H9 (cell line): ENCODE data around the gene MEIS3. TPM values are rescaled to one million over a fixed set of nuclear protein-coding genes. Genes with fewer than 3 reads are reported as not detected.

Source experiments
- DNase-seq: peaks from one replicate; pipeline ENCODE4 v3.0.0-alpha.2; 2017
- H2AFZ ChIP-seq: one replicate; pipeline ENCODE4 v1.6.1; 2013; ENCODE audit warnings: mild to moderate bottlenecking, low read length, control low read depth, moderate library complexity
- H2AK5ac ChIP-seq: 2 replicates; pipeline ENCODE4 v1.6.1; 2013; ENCODE audit warnings: low read length, control low read depth, mixed read lengths; ENCODE audit not compliant: insufficient read length
- H2BK120ac ChIP-seq: one replicate; pipeline ENCODE4 v1.6.1; 2013; ENCODE audit warnings: low read depth, mild to moderate bottlenecking, low read length, control low read depth, inconsistent platforms; ENCODE audit not compliant: poor library complexity, severe bottlenecking
- H2BK12ac ChIP-seq: 2 replicates; pipeline ENCODE4 v1.6.1; 2013; ENCODE audit warnings: low read length, control low read depth, mixed read lengths, low read depth; ENCODE audit not compliant: insufficient read length
- H2BK15ac ChIP-seq: 2 replicates; pipeline ENCODE4 v1.6.1; 2013; ENCODE audit warnings: low read depth, low read length, control low read depth
- H2BK20ac ChIP-seq: one replicate; pipeline ENCODE4 v1.6.1; 2013; ENCODE audit warnings: low read depth, mild to moderate bottlenecking, low read length, control low read depth, inconsistent platforms; ENCODE audit not compliant: poor library complexity, severe bottlenecking
- H2BK5ac ChIP-seq: 2 replicates; pipeline ENCODE4 v1.6.1; 2013; ENCODE audit warnings: low read length, control low read depth, mixed read lengths; ENCODE audit not compliant: insufficient read length
- H3K14ac ChIP-seq: 2 replicates; pipeline ENCODE4 v1.6.1; 2013; ENCODE audit warnings: low read length, control low read depth; ENCODE audit not compliant: insufficient read depth
- H3K18ac ChIP-seq: 2 replicates; pipeline ENCODE4 v1.6.1; 2013; ENCODE audit warnings: low read depth, mild to moderate bottlenecking, mixed read lengths, low read length, control low read depth; ENCODE audit not compliant: insufficient read length
- H3K23ac ChIP-seq: 2 replicates; pipeline ENCODE4 v1.6.1; 2013; ENCODE audit warnings: low read length, control low read depth, mixed read lengths, low read depth; ENCODE audit not compliant: insufficient read length
- H3K23me2 ChIP-seq: 2 replicates; pipeline ENCODE4 v1.6.1; 2013; ENCODE audit warnings: low read depth, mild to moderate bottlenecking, mixed read lengths, low read length, control low read depth; ENCODE audit not compliant: insufficient read length, poor library complexity, severe bottlenecking
- H3K27ac ChIP-seq: 2 replicates; pipeline ENCODE4 v1.5.1; 2013; ENCODE audit warnings: low read length, control low read depth, mixed read lengths, low read depth; ENCODE audit not compliant: insufficient read length
- H3K27me3 ChIP-seq: 2 replicates; pipeline ENCODE4 v1.6.1; 2013; ENCODE audit warnings: low read length, control low read depth, inconsistent platforms; ENCODE audit not compliant: insufficient read depth
- H3K4ac ChIP-seq: 2 replicates; pipeline ENCODE4 v1.6.1; 2013; ENCODE audit warnings: low read depth, mild to moderate bottlenecking, control low read depth, inconsistent platforms, low read length, moderate library complexity
- H3K4me1 ChIP-seq: 2 replicates; pipeline ENCODE4 v1.6.1; 2013; ENCODE audit warnings: low read length, control low read depth, inconsistent platforms; ENCODE audit not compliant: insufficient read depth
- H3K4me2 ChIP-seq: 2 replicates; pipeline ENCODE4 v1.6.1; 2013; ENCODE audit warnings: low read length, control low read depth, mixed read lengths; ENCODE audit not compliant: insufficient read length, insufficient read depth
- H3K56ac ChIP-seq: 2 replicates; pipeline ENCODE4 v1.6.1; 2013; ENCODE audit warnings: low read depth, mild to moderate bottlenecking, mixed read lengths, low read length, control low read depth; ENCODE audit not compliant: insufficient read length
- H3K79me1 ChIP-seq: 2 replicates; pipeline ENCODE4 v1.6.1; 2013; ENCODE audit warnings: low read depth, mild to moderate bottlenecking, moderate library complexity, low read length, control low read depth, inconsistent platforms; ENCODE audit not compliant: insufficient read depth, poor library complexity, severe bottlenecking
- H3K79me2 ChIP-seq: 2 replicates; pipeline ENCODE4 v1.6.1; 2013; ENCODE audit warnings: low read length, control low read depth, inconsistent platforms; ENCODE audit not compliant: insufficient read depth
- H3K9ac ChIP-seq: 2 replicates; pipeline ENCODE4 v1.6.1; 2013; ENCODE audit warnings: low read length, control low read depth, mixed read lengths; ENCODE audit not compliant: insufficient read length; ENCODE audit errors: extremely low read depth
- H3K9me3 ChIP-seq: one replicate; pipeline ENCODE4 v1.6.1; 2013; ENCODE audit warnings: low read depth, low read length, inconsistent platforms; ENCODE audit not compliant: control insufficient read depth
- H3T11ph ChIP-seq: one replicate; pipeline ENCODE4 v1.6.1; 2013; ENCODE audit warnings: mild to moderate bottlenecking, low read length, control low read depth, inconsistent platforms
- H4K20me1 ChIP-seq: one replicate; pipeline ENCODE4 v1.6.1; 2013; ENCODE audit not compliant: control insufficient read depth, insufficient read length, insufficient read depth
- H4K5ac ChIP-seq: 2 replicates; pipeline ENCODE4 v1.6.1; 2013; ENCODE audit warnings: low read depth, mild to moderate bottlenecking, mixed read lengths, low read length, control low read depth; ENCODE audit not compliant: insufficient read length
- H4K8ac ChIP-seq: replicated peaks from 2 replicates; pipeline ENCODE4 v1.6.1; 2013; ENCODE audit warnings: low read length, control low read depth, mixed read lengths, low read depth; ENCODE audit not compliant: insufficient read length
- H4K91ac ChIP-seq: 2 replicates; pipeline ENCODE4 v1.6.1; 2013; ENCODE audit warnings: low read depth, mild to moderate bottlenecking, moderate library complexity, mixed read lengths, low read length, control low read depth; ENCODE audit not compliant: insufficient read length
- H3K27ac Mint-ChIP-seq, 3 experiments: 2 replicates in 2 of 3; 3 replicates in 1 of 3; pipeline ENCODE4 v1.8.0; 2020 to 2021; ENCODE audit warnings: mixed read lengths in 3 of 3, mild to moderate bottlenecking in 1 of 3, moderate library complexity in 1 of 3
- H3K27me3 Mint-ChIP-seq: 2 replicates; pipeline ENCODE4 v1.8.0; 2021; ENCODE audit warnings: low read depth, mild to moderate bottlenecking, moderate library complexity, mixed read lengths
- H3K36me3 Mint-ChIP-seq, 3 experiments: 2 replicates in 2 of 3; 3 replicates in 1 of 3; pipeline ENCODE4 v1.8.0; 2020 to 2021; ENCODE audit warnings: low read depth in 3 of 3, mixed read lengths in 3 of 3; ENCODE audit not compliant: insufficient read depth in 1 of 3
- H3K4me1 Mint-ChIP-seq, 2 experiments: 2 replicates each; pipeline ENCODE4 v1.8.0; 2020; ENCODE audit warnings: mixed read lengths in 2 of 2
- H3K4me3 Mint-ChIP-seq, 2 experiments: 2 replicates in 1 of 2; 3 replicates in 1 of 2; pipeline ENCODE4 v1.8.0; 2020 to 2021; ENCODE audit warnings: mild to moderate bottlenecking in 2 of 2, mixed read lengths in 2 of 2, moderate library complexity in 1 of 2
- H3K9me3 Mint-ChIP-seq, 2 experiments: 2 replicates in 1 of 2; 3 replicates in 1 of 2; pipeline ENCODE4 v1.8.0; 2020; ENCODE audit warnings: mild to moderate bottlenecking in 2 of 2, mixed read lengths in 2 of 2, moderate library complexity in 1 of 2
- CTCF ChIP-seq: fragments of 200-600 bp; sonication (generic); conservative IDR thresholded peaks from 3 replicates; pipeline ENCODE4 v1.8.0; 2021; ENCODE audit warnings: antibody characterized with exemption, mild to moderate bottlenecking
- WGBS: extraction: QIAGEN DNeasy Blood & Tissue Kit; methylation state at CpG from one replicate; pipeline ENCODE4 v1.1.7; 2013; ENCODE audit warnings: missing lambda C conversion rate, low lambda C conversion rate, mixed read lengths; ENCODE audit not compliant: insufficient read length; ENCODE audit errors: extremely low coverage; 5-methylcytosine and 5-hydroxymethylcytosine counted together
- total RNA-seq: library from RNA; stranded (reverse); gene quantifications from 2 replicates; pipeline ENCODE4 v1.2.1, GENCODE V29; 2021

The MEIS3 gene
- total RNA-seq, 1 experiment from 2014 or later = 44.0 TPM

DNA sequence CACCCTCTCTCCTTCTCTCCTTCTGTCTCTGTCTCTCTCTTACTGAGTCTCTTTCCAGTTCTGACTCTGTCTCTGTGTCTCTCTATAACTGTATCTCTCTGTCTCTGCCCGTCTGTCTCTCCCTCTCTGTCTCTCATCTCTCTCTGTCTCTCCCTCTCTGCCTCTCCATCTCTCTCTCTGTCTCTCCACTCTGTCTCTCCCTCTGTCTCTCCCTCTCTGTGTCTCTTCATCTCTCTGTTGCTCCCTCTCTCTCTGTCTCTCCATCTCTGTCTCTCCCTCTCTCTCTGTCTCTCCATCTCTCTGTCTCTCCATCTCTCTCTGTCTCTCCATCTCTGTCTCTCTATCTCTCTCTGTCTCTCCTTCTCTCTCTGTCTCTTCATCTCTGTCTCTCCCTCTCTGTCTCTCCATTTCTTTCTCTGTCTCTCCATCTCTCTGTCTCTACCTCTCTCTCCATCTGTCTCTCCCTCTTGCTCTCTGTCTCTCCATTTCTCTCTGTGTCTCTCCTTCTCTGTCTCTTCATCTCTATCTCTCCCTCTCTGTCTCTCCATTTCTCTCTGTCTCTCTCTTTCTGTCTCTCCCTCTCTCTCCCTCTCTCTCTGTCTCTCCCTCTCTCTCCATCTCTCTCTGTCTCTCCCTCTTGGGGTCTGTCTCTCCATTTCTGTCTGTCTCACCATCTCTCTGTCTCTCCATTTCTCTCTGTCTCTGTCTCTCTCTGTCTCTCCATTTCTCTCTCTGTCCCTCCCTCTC lies 3.3 kb upstream of the MEIS3 start:
- H2BK12ac ChIP-seq = no peak overlapping the region
- H2AK5ac ChIP-seq = no peak overlapping the region
- Mint-ChIP-seq H3K27me3 (peaks cover 81% of the 10 kb centered on the region), H3K9me3 (no peaks in the 10 kb centered on the region), H3K4me3 (peak overlapping the region; percentile 22 to 84; a peak in 4 of 5 replicates), H3K36me3 (peaks cover 0 to 1% (median 0%) of the 10 kb centered on the region in 3 experiments; a peak in 1 of 7 replicates), H3K27ac (no peak overlapping the region), H3K4me1 (peaks cover 43 to 54% of the 10 kb centered on the region in 2 experiments)
- H3K4me2 ChIP-seq = peak overlapping the region; percentile 59
- no peak for TF ChIP-seq CTCF
- H2BK15ac ChIP-seq = no peak overlapping the region
- H3K27ac ChIP-seq = no peak overlapping the region
- H3K9me3 ChIP-seq = no peaks in the 10 kb centered on the region
- no peak overlapping the region for H3K18ac ChIP-seq
- H4K8ac ChIP-seq = no peak overlapping the region
- no CpG with 5 or more reads among the region's 1 CpG for WGBS
- no peak overlapping the region for H3T11ph ChIP-seq
- H3K4me1 ChIP-seq = peaks cover 3% of the 10 kb centered on the region; the same call in 1 of the 2 replicates
- H4K5ac ChIP-seq = no peak overlapping the region
- no peak overlapping the region for H3K14ac ChIP-seq
- no peak overlapping the region for H2BK20ac ChIP-seq
- no peak overlapping the region for H2BK5ac ChIP-seq
- no peaks in the 10 kb centered on the region for H3K79me2 ChIP-seq
- no peaks in the 10 kb centered on the region for H3K79me1 ChIP-seq
- DNase-seq = no peak
- no peak overlapping the region for H2AFZ ChIP-seq
- peaks cover 33% of the 10 kb centered on the region; the same call in 1 of the 2 replicates for H3K27me3 ChIP-seq
- H4K91ac ChIP-seq = no peak overlapping the region
- H2BK120ac ChIP-seq = no peak overlapping the region
- H3K23me2 ChIP-seq = peaks cover 30% of the 10 kb centered on the region
- H4K20me1 ChIP-seq = no peaks in the 10 kb centered on the region
- H3K23ac ChIP-seq = no peak overlapping the region
- no peak overlapping the region for H3K56ac ChIP-seq
- no peak overlapping the region for H3K4ac ChIP-seq
- H3K9ac ChIP-seq = no peak overlapping the region
